Fibroblast of pulmonary artery (primary cell): ENCODE measurements around the gene GSG1L.

Experiments
- DNase-seq: peaks from one replicate; pipeline ENCODE4 v3.0.0-alpha.2; 2010; ENCODE audit warnings: low read depth
- H3K4me3 ChIP-seq: replicated peaks from 2 replicates; pipeline ENCODE4 v1.5.1; 2011; ENCODE audit warnings: low read depth, mild to moderate bottlenecking, control low read depth, low read length, moderate library complexity
- CTCF ChIP-seq: IDR thresholded peaks from 2 replicates; pipeline ENCODE4 v1.5.1; 2011; ENCODE audit warnings: mild to moderate bottlenecking, control low read depth, low read length, inconsistent platforms; ENCODE audit errors: missing control alignments

Gene GSG1L

GRCh38 chr16:27935076-27935475 lies 128.4 kb downstream of the GSG1L start:
- DNase-seq = no peak
- H3K4me3 ChIP-seq = no peak overlapping the region
- no peak for TF ChIP-seq CTCF

- no peak for TF ChIP-seq CTCF
- no peak overlapping the region for H3K4me3 ChIP-seq
- DNase-seq = no peak
These were observed 130.9 kb downstream of the GSG1L start for GRCh38 chr16:27932542-27933135.

GRCh38 chr16:27929818-27930217 lies 133.7 kb downstream of the GSG1L start:
- DNase-seq = no peak
- H3K4me3 ChIP-seq = no peak overlapping the region
- TF ChIP-seq CTCF = no peak

- DNase-seq = no peak
- no peak for TF ChIP-seq CTCF
- no peak overlapping the region for H3K4me3 ChIP-seq
These were observed 135.0 kb downstream of the GSG1L start for GRCh38 chr16:27928542-27928941.

- no peak for TF ChIP-seq CTCF
- H3K4me3 ChIP-seq = no peak overlapping the region
- no peak for DNase-seq
These were observed 136.1 kb downstream of the GSG1L start for GRCh38 chr16:27927266-27927901.

- no peak overlapping the region for H3K4me3 ChIP-seq
- no peak for TF ChIP-seq CTCF
- DNase-seq = no peak
These were observed 137.9 kb downstream of the GSG1L start for GRCh38 chr16:27925612-27926011.
